Fibroblast of the aortic adventitia (primary cell): ENCODE measurements around the gene USP36. TPM values are rescaled to one million over a fixed set of nuclear protein-coding genes. Genes with fewer than 3 reads are reported as not detected.
A peak's percentile ranks its signal among the peaks of the same experiment; 100 is the strongest.

Experiments
- DNase-seq: peaks from one replicate; pipeline ENCODE4 v3.0.0-alpha.2; 2010; ENCODE audit warnings: low read depth
- H3K4me3 ChIP-seq: 2 replicates; pipeline ENCODE4 v1.5.1; 2011; ENCODE audit warnings: low read depth, mild to moderate bottlenecking, control low read depth, low read length, moderate library complexity
- CTCF ChIP-seq: IDR thresholded peaks from 2 replicates; pipeline ENCODE4 v1.5.1; 2011; ENCODE audit warnings: mild to moderate bottlenecking, low read length, control low read depth, inconsistent platforms; ENCODE audit not compliant: insufficient read depth
- total RNA-seq: library from RNA; depleted of rRNA; stranded (reverse); fragments of >200 nt; gene quantifications from 2 replicates; pipeline ENCODE4 v1.2.3, GENCODE V29; 2012; ENCODE audit warnings: low replicate concordance

Gene USP36
- total RNA-seq, 1 donor = 36.7 TPM

DNA sequence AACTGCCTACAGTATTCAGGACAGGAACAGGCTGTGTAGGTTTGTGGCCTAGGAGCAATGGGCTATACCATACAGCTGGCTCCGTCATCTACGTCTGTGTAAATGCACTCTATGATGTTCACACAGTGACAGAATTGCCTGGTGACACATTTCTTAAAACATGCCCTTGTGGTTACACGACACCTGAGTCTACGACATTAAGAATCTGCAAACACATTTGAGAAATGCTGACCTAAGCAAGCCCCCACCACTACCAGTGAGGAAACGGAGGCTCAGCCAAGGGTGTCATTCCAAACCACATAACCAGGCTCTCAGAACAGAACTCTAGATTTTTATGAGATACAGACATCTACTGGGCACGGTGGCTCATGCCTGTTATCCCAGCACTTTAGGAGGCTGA, 23.5 kb downstream of the USP36 start:
- H3K4me3 ChIP-seq = no peak overlapping the region
- DNase-seq = no peak
- TF ChIP-seq CTCF = no peak

DNA sequence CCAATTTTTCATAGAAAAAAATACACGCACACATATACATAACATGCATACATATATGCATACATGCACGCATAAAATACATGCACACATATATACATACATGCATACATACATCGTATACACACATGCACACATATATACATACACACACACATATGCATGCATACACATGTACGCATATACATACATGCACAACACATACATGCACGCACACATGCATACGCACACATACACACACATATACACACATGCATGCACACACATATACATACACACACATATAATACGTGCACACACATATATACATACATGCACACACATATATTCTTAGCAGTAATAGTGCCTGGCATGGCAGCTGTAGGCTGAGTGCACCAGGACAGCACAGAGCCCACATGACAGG, 24.9 kb downstream of the USP36 start:
- DNase-seq = no peak
- no peak overlapping the region for H3K4me3 ChIP-seq
- TF ChIP-seq CTCF = no peak

GRCh38 chr17:78812855-78813254, 27.8 kb downstream of the USP36 start:
- H3K4me3 ChIP-seq = no peak overlapping the region
- DNase-seq = peak; percentile 17
- TF ChIP-seq CTCF = no peak

- no peak for TF ChIP-seq CTCF
- peak; percentile 50 for DNase-seq
- H3K4me3 ChIP-seq = no peak overlapping the region
These were observed 32.5 kb downstream of the USP36 start for GRCh38 chr17:78808163-78808562.

GRCh38 chr17:78806451-78806850, 34.2 kb downstream of the USP36 start:
- no peak for DNase-seq
- no peak for TF ChIP-seq CTCF

GRCh38 chr17:78805301-78805700, 35.3 kb downstream of the USP36 start:
- no peak for TF ChIP-seq CTCF
- H3K4me3 ChIP-seq = no peak overlapping the region
- no peak for DNase-seq

More at GRCh38 chr17:78806451-78806850, 34.2 kb downstream of the USP36 start:
- H3K4me3 ChIP-seq = no peak overlapping the region

GRCh38 chr17:78804777-78805176, 35.8 kb downstream of the USP36 start:
- H3K4me3 ChIP-seq = no peak overlapping the region
- no peak for TF ChIP-seq CTCF
- DNase-seq = no peak
